Measurements from ENCODE around the gene PILRA.
"Not testable (repeated sequence)": the region's sequence is repeated elsewhere in the genome, so short reads cannot be mapped to it uniquely, and the experiment has no call there.

Gene PILRA

GRCh38 chr7:100373261-100373831 is at the start of gene PILRA:
PILRA (plus strand) TSS chr7:100373487; CDS start chr7:100373657, 170 bp downstream.
- no peak for DNase-seq

DNA sequence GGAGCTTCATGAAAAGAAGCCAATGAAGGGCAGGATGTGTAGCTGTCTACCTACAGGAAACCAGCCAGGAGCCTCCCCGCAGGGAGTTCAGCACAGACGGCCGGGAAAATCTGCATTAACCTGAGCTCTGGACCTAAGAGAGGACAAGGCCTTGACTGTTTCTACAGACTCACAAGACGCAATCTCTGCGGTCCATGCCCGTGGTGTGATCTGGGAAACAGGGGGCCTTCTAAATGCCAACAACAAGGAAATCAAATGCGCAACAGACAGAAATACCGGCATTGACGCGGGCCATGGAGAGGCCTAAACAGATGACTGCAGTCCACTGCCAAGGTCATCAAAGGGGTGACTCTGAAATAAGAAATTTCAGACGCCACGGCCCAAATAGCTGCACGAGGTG is 49.1 kb upstream of the PILRA start:
- not testable (repeated sequence) for DNase-seq

DNA sequence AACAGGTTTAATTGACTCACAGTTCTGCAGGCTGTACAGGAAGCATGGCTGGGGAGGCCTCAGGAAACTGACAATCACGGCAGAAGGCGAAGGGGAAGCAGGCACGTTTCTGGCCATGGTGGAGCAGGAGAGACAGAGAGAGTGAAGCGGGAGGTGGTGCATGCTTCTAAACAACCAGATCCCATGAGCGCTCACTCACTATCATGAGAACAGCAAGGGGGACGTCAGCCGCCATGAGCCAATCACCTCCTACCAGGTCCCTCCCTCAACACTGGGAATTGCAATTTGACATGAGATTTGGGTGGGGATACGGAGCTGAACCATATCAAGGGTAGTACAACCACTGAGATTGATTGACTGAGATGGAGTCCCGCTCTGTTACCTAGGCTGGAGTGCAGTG is 47.6 kb upstream of the PILRA start:
- DNase-seq: not testable (repeated sequence)

GRCh38 chr7:100326914-100327313 is 46.4 kb upstream of the PILRA start:
- DNase-seq: not testable (repeated sequence)

DNA sequence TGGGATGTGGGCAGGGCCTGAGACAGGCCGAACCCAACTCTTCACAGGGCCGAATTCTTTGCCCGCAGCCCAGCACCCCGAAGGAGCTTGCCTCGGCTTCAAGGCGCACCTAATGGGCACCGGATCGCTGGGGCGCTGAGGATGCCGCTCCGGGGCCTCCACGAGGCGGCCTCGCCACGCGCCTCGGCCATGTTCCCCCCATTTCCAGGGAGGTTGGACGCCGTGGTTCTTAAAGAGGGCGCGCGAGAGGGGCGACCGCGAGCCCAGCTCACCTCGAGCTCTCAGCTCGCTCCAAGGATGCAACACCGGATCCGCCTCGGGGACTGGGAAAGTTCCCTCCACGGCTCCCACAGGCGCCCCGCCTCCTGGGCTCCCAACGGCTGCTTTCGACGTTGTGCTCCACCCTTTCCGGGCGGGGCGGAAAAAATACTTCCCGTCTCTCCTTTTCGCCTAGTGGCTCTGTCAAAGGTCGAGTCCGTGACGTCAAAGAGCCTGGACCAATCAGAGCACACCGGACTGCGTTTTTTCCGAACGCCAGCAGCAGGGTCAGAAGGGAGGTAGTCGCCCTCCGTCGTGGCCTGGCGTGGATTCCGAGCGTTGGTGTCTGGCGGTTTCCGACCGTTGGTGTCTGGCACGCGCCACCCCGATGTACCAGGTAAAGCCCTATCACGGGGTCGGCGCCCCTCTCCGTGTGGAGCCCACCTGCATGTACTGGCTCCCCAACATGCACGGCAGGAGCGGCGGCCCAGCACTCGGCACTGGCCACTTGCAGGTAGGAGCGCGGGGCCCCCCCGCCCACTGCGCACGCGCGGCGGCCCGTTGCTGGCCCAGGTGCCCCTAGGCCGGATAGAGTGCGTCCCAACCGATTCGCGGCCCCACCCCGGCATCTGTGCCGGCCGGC is 37.5 kb upstream of the PILRA start:
- DNase-seq: peak; percentile 89

DNA sequence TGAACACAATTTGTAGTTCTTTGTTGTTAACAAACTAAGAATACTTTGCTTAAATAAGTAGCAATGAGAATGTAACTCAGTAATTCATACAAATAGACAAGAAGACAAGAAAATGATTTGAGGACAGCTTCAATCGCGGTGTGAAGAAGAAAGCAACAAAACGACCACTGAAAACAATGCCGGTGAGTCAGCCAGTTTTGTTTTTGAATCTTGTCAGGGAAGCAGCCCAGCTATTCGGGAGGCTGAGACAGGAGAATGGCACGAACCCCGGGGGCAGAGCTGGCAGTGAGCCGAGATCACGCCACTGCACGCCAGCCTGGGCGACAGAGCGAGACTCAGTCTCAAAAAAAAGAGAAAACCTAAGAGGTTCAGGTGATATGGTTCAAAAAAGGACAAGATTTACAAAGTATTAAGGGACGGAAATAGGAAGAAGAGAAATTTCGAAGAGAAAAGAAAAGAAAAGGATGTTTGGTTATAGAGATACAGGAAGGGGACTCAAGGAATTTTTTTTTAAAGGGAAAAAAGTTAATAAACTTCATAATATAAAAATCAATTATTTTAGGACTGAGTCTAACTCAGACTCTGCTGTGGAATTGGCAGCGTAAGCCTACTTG is 35.1 kb upstream of the PILRA start:
- not testable (repeated sequence) for DNase-seq

GRCh38 chr7:100341286-100341685 is 32.0 kb upstream of the PILRA start:
- not testable (repeated sequence) for DNase-seq

DNA sequence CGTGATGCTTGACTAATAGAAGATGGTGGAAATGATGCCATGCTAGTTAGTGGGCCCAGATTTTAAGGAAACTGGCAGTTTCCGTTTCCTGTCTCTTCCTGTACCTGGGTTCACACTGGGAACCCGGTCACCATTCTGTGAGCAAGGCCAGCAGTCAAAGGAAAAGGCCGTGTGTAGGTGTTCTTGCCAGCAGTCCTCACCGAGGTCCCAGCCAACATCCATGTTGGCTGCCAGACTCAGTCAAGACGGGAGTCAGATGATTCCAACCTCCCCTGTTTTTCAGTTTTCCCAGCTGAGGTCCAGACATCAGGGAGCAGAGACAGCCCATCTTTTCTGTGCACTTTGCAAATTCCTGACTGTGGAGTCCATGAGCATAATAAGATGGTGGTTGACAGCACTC is 30.5 kb upstream of the PILRA start:
- DNase-seq: no peak

- DNase-seq: not testable (repeated sequence)
Observed at GRCh38 chr7:100344124-100344559, 29.1 kb upstream of the PILRA start.

- peak; percentile 82 for DNase-seq
Observed at GRCh38 chr7:100344560-100345287, 28.6 kb upstream of the PILRA start.

GRCh38 chr7:100345288-100345672 is 28.0 kb upstream of the PILRA start:
- DNase-seq: peak; percentile 53

DNA sequence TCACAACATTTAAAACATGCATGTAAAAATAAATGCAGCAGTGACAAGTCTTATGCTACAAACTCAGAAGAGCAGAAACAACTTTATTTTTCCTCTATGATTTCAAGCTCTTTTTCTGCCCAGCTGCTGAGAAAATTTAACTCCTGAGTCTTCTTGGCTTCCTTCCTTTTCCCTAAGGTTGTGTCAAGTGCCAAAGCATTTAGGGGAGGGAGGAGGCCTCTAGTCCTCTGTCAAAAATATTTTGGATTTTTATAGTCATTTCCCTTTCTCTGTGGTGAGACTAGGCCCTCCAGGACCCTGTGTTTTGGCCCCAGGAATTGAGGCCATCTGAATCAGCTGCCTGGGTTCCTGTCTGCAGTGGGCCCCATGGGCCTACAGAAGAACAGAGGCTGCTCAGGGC is 26.4 kb upstream of the PILRA start:
- DNase-seq: no peak

- DNase-seq: no peak
Observed at GRCh38 chr7:100348805-100349204, 24.5 kb upstream of the PILRA start.

GRCh38 chr7:100349757-100350156 is 23.5 kb upstream of the PILRA start:
- DNase-seq: no peak

GRCh38 chr7:100351657-100352058 is 21.6 kb upstream of the PILRA start:
- DNase-seq: no peak

- not testable (repeated sequence) for DNase-seq
Observed at GRCh38 chr7:100352230-100352781, 21.0 kb upstream of the PILRA start.

GRCh38 chr7:100352984-100353684 is 20.2 kb upstream of the PILRA start:
- no peak for DNase-seq

- peak; percentile 47 for DNase-seq
Observed at GRCh38 chr7:100353685-100354330, 19.5 kb upstream of the PILRA start.

DNA sequence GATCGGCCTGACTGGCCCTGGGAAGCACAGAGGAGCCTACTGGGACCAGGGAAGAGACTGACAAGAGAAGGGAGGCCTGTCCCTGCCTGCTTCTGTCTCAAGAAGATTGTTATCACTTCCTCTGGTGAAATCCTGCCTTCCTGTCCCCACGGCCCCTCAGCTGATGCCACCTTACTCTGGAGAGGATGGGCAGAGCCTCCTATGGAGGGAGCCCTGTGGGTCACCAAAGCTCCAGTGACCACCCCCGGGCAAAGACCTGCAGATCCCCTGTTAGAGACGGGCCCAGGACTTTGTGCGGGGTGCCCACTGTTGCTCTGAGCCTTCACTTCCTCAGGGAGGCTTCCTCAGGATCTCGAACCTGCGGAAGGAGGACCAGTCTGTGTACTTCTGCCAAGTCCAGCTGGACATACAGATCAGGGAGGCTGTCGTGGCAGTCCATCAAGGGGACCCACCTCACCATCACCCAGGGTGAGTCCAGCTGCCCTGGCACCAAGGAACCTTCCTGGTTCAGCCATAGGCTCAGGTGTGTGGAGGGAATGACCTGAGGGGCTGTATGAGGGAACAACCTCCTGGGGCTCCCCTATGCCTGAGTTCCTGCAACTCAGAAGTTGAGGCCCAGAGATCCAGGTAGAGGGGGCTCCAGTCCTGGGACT is 16.7 kb upstream of the PILRA start:
- no peak for DNase-seq

GRCh38 chr7:100357131-100357561 is 16.1 kb upstream of the PILRA start:
- no peak for DNase-seq
